GM18861 (cell line): Measurements from ENCODE around the gene PRKCE.

Experiments
- ATAC-seq: cut with Tn5 transposase; IDR thresholded peaks from one replicate; pipeline ENCODE4 v1.9.1; 2021; ENCODE audit not compliant: unreplicated experiment

Gene PRKCE

DNA sequence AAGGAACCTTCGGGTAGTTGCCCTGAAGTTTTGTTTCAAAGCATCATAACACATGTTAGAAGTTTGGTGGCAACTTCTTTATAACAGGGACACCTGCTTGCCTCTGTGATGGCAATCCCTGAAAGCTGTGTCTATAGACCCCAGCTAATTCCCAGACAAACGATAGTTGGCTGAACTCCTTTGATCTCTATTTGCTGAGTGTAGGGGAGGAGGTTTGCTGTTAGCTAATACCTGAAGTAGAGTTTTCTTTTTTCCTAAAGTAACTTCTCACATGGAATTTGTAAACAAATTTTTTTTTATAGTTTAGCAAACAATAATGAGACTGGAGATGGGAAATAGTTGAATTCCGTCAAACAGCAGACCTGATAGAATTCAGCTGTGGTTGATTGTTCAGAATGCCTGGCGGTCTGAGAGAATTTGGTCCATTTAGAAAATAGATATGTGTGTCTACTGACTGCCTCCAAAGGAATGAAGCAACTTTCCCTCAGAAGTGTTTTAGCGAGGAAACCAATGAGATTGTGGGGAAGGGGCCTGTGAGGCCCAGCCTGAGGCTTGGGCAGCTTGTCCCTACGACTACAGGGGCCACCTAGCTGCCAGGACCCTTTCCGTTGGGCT lies 522.3 kb downstream of the PRKCE start:
- ATAC-seq: no peak

DNA sequence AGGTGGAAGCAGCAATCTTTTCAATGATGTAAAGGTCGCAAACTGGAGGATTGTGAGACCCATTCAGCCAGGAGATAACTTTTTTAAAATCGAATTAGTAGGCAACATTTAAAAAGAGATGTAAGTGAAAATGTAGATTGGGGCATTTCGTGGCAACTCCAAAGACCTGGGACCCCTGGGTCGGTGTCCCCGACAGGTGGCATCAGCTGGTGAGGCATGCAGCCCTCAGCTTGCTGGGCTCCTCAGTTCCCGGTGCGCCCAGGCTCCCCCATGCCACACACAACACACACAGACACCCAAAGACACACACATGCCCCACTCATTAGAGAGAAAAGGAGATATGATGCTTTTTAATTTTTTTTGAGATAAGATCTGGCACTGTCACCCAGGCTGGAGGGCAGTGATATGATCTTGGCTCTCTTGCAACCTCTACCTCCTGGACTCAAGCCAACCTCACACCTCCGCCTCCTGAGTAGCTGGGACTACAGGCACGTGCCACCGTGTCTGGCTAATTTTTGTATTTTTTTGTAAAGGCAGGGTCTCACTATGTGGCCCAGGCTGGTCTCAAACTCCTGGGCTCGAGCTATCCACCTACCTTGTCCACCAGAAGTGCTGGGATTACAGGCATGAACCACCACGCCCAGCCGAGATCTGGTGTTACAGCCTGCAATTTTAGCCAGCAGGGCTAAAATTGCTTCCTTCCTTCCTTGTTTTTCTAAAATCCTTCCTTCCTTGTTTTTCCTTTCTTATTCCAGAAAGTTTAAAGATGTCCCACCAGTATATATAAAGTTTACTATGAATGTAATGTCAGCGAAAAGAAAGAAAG lies 523.1 kb downstream of the PRKCE start:
- ATAC-seq: no peak

DNA sequence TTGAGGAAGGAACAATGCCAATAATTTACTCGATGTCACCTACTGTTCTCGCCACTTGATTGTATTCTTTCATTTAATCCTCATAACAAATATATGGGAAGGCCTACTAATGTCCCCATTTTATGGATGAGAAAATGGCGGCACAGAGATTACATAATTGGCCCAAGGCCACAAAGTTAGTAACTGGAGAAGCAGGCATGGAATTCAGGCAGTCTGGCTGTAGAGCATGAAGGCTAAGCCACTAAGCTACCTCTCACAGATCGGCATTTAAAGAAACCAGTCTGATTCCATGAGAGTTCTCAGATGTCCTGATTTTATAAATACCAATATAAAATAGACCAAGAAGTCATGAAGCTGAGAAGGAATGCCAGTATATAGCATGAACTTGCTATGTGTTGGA lies 523.9 kb downstream of the PRKCE start:
- ATAC-seq: no peak

DNA sequence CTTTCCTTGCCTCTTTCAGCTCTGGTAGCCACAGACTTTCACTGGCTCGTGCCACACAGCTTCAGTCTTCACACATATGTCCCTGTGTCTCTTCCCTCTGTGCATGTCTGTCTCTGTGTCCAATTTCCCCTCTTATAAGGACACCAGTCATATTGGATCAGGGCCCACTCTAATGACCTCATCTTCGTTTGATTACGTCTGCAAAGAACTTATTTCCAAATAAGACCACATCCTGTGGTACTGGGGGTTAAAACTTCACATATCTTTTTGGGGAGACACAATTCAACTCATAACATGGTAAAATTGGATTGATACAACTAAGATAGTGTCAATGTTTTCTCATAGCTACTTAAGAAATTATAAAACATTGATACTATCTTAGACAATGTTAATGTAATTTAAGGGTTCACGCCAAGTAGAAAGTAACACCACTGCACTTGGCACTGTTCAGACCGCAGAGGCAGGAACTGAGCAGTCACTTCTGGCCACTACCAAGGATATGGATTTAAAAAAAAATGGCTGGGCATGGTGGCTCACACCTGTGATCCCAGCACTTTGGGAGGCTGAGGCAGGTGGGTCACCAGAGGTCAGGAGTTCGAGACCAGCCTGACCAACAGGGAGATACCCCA lies 526.1 kb downstream of the PRKCE start:
- no peak for ATAC-seq

DNA sequence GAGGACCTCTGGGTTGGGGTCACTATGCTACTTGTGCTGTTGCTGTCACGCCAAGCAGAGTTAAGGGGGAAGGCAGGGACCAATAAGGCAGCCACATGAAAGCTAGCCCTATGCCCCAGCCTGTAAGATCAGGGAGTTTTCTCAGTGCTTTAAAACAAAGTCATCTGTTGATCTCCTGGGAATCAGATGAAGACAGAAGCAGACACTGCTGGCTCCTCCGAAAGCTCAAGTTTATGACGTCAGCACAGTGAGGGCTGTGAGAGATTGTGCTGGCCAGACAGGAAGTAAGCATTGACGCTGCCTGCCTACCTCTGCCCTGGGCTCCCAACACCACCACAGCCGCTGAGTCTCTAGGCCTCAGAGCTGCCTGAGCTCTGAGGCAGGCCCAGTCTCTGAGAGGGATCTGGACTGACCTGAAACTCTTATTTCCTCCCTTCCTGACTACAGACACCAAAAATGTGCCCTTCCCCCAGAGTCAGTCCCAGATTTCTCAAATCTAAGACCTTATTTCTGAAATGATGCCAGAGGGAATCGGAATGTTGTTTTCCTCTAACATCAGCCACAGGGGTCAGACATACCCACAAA lies 527.7 kb downstream of the PRKCE start:
- peak; percentile 64 for ATAC-seq

DNA sequence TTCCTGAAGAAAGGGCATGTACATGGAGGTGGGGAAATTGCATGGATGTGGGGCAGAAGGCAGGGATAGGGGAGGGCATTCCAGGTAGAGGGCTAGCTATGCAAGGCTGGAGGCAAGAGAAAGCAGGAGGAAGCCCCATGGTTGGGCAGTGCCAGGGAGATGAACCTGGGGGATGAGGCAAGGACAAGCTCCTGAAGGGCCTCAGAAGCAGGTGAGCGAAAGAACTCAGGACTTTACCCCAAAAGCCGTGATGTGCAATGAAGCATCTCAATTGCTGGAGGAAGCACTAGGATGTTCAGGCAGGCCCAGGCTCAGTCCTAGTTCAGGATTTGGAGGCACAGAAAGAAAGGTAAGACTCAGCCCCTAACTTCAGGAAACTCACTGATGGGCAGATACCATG lies 528.7 kb downstream of the PRKCE start:
- no peak for ATAC-seq

DNA sequence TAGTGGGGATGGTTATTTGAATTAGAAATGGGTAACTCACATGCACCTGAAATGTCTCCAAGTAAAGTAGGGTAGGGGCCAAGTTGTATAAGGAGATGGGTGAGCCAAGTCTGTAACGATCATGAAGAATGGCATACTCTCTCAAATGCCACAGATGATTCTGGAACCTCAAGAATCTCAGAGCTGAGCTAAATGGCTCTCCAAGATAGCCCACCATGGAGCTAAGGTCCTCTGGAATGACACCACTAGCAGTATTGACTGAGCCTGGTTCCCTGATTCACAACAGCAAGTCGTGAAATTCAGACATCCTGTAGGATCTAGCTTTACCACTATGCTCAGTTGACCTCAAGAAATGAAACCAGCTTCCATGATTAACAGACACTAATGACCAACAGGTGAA lies 529.8 kb downstream of the PRKCE start:
- no peak for ATAC-seq

DNA sequence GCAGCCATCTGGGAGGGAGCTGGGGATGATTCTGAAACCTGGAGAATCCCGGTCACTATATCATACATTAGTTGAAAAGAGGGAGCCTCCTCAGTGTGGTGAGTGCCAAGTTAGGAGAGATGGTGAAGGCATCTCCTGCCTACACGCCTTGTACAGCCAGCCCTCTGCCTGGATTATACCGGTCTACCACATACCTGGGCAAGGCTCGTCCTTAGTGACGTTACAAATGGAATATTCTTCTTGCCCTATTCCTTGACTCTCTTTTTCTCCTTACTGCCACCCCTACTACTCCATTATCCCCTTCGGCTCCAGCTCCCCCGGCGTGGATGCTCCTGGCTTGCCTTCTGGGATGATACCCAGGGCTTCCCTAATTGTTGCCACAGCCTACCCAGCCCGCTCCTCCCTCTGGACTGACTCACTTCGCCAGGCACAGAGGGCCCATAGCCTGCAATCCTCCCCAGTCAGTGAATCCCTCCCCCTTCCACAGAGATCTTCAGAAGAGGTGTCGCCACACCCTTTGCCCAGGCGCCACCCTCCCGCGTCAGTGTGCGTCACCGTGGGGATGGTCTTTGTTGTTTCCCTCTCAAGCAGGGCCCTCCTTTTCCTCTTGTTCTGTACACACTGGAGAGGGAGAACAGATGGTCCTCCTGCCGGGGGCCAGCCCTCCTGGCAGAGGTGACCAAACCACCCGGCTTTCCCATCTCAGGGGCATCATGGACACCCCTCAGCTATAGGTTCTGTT lies 530.5 kb downstream of the PRKCE start:
- no peak for ATAC-seq

DNA sequence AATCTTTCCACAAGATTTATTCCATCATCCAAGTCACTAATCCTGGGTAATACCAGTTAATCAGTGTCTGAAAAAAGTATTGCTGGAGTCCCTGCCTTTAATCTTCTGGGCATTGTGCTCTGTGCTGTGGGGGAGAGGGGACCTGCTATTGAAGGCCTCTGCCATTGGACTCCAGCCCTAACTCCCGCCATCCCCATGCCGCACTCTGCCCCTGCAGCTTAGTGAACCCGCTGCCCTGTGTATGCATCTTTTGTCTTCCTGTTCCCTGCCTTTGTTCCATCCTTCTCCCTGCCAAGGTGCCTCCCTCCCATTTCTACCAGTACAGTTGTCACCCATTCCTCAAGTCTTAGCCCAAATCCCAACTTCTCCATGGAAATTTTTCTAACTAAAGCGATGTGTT lies 532.0 kb downstream of the PRKCE start:
- ATAC-seq: no peak

DNA sequence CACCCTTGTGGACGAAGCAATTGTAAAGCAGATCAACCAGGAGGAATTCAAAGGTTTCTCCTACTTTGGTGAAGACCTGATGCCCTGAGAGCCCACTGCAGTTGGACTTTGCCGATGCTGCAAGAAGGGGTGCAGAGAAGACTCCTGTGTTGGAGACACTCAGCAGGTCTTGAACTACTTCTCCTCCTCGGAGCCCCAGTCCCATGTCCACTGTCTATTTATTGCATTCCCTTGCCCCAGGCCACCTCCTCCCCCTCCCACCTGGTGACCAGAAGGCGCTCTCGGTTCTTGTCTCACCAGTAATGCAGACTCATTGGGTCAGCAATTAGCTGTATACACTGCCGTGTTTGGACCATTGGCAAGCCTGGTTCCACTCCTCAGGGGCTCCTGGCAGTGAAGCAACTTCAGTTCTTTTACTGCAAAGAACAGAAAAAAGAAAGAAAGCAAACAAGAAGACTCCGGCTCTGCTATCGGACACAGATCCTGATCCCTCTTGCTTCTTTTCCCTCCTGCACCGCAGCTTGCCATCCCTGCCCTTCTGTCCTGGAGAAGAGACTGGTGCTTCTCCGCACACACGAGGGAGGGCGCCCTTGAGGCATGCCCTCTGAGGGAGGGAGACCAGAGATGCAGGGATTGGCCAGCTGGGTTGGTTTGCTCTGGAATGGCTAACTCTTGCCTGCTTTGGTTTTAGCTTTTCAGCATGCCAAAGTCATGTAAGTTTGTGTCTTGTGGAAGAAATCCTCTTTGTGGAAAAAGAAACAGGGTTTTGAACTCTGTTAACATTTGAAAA lies 533.5 kb downstream of the PRKCE start:
- ATAC-seq: no peak

DNA sequence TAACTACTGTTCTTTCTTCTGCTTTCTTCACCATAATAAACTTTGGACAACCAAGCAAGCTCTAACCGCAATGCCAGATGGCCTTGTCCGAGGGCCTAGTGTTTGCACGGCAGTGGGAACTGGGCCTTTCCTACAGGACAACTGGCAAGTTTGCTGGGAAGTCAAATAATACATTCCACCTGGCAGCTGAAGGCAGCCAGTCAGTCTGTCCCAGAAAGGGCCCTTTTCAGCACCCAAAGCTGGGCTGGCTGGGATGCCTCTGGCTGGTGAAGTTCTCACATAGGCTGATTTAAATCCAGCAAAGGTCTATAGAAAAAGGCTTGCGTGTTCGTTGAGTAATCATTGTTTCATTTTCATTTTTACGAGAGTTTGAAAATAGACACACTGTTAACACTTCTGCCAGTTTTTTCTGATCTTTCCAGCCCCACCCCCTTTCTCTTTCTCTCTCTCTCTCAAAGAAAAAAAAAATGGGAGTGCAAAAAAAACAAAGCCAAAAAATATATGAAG lies 535.7 kb downstream of the PRKCE start:
- ATAC-seq: peak; percentile 90

DNA sequence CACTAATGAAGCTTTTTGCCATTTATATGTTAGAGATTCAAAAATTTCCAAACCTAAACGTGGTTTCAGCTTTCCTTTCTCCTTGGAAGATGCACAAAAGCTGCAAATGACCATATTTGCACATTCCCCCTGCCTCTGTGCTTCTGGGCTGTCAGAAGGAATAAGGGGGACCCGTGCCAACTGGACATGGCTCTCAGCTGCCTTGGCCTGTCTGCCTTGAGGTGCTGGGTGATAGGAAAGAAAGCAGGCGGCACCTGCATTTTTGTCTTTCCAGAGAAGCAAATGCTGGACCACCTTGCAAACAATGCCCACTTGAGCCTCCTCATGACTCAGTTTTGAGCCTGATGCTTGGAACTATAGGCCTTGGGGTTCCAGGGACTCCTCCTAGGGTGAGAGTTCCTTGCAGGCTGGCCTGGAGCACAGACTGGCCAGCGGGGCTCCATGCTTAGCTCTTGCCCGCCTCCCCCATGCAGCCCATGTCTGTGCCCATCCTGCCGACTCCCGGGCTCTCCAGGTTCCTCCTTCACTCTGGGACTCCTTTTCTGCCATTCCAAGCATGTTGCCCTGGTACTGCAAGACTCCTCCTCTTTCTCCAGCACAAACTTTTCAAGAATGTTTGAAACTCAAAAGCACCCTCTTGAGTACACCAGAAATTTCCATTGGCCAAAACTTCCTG lies 536.7 kb downstream of the PRKCE start:
- no peak for ATAC-seq

DNA sequence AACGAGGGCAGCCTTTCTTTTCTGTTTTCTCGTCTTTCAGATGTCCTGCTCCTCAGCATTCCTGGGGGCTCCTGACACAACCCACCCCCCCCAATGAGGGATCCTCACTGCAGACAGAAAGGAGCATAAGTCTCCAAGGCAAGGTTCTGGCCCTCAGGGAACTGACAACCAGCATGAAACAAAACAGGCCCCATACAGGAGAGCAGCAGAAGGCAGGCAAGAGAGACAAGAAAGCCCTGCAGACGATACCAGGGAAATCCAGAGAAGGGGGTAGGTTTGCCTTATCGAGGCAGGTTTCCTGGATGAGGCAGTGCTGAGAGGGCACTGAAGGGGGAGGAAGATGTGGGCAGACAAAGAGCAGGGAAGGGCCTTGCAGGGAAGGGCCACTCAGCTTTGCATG lies 541.9 kb downstream of the PRKCE start:
- no peak for ATAC-seq

DNA sequence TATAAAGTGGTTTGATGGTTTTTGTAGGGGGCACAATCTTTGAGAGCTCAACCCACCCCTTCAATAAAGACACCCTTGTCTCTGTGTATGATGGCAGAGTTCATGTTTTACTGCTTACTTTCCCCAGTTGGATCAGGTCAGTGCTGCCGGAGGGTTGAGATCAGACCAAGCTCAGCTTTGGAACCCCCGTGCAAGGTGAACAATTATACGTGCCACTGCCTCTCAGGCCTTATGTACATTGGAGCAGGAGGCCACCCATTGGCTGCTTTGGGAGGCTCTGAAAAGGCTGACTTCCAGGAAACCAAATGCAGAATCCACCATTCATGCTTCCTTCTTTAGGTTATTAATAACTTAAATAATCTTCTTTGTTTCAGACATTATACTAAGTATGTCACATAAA lies 542.4 kb downstream of the PRKCE start:
- ATAC-seq: no peak

DNA sequence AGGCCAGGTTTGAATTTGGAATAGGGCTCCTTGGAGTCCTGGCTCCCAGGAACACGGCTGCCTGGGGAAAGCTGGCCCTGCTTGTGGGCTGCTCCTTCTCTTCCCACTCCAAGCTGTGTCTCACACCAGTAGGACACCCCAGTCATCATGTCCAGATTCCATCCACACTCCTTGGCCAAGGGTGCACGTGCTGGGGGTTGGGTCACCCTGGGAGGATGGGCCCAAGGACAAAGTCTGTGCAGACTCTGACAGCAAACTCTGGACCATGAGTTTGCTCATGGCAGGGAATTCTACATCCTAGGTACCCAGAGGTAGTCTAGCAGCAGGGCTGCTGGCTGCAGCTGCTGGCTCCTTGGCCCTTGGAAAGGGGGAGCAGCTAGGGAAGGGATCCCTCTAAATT lies 543.4 kb downstream of the PRKCE start:
- ATAC-seq: no peak

DNA sequence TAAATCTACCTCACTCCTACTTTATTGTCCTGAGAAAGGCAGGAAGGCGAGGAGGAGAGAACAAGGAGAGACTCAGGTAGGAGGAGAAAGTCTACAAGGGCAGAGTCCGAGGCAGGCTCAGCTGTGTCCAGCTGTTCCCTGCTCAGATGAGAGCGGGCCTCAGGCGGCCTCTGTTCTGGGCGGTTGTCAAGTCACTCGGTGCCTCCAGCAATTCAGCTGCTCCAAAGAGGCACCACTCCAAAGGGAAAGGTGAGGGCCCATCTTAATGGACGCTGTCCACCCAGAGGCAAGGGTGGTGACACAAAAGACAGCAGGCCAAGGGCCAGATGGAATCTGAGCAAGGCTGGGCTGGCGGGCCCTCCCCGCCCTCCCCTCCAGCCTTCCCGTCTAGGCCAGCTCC lies 544.3 kb downstream of the PRKCE start:
- ATAC-seq: no peak

DNA sequence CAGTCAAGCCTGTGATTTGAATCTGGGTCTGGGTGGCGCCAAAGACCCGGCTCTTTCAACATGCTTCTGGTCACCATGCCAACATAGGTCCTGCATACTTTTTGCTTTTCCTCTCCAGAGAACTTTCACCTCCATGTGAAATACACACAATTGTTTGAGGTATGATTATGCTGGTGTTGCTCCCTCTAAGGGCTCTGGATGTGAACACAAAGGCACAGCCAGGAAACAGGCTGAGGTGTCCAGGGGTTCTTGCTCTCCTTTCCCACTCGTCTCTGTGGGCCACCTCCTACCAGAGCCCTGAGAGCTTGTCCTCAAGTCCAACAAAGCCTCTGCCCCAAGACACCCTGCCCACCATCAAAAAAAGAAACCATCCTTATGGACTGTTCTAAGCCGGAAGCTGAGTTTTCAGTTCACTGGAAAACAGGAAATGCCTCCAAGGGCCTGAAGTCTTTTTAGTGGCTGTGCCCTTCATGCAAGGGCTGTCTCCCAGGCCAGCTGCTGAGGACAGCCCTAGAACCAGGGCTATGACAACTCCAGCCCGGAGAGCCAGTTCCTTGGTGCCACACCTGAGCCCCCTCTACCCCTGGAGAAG lies 545.5 kb downstream of the PRKCE start:
- ATAC-seq: no peak

DNA sequence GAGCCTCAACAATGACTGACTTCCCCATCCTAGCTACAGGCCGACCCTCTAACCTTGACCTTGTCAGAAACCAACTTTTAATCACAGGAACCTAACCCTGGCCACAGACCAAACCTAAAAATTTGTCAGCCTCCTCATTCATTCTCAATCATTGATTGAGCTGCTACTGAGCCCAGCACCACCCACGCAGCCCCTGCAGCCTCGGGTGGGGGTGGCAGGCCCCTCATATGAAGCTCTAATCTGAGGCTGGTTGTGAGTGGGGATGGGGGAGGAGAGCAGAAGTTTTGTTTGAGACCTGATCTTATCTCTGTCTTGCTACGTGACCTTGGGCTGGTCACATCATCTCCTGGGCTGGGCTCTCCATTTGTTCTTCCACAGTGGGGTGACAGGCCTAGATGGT lies 546.2 kb downstream of the PRKCE start:
- ATAC-seq: no peak

DNA sequence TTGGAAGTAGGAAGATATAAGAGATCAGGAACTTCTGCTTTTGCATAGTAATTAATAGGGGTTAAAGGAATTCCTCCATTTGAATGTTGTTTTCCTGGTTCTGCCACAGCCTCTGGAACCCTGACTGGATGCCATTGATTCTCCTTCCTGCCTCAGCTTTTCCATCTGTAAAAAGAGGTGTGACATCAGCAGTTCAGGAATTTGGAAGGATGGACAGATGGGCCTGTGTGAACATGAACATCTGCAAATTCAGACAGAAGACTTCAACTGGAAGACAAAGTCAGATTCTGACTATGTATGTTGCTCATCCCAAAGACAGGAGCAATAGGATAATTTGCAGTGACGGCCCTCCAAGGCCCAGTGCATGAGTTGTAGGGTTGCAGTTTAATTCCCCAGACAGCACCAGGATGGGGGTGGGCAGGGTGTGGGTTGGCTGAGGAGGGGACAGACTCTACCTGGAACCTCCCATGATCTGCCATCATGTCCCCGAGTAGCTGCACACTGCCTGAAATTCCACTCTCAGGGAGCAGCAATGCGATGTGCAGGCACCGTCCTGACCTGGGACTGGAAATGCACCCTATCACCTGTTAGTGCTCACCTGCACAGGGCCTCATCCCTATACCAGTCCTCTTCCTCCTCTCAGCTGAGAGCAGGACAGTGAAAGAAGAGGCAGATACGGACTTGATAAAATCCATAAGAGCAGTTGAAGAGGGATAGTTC lies 546.8 kb downstream of the PRKCE start:
- no peak for ATAC-seq
